Glutamatergic neuron (in vitro differentiated cells): ENCODE results near the gene THSD4. TPM values are rescaled to one million over a fixed set of nuclear protein-coding genes. Genes with fewer than 3 reads are reported as not detected.

Source experiments
- DNase-seq: peaks from one replicate; pipeline ENCODE4 v3.0.0; 2022
- H3K27ac Mint-ChIP-seq: one replicate; pipeline ENCODE4 v1.8.0; 2020; ENCODE audit warnings: mild to moderate bottlenecking, mixed read lengths, inconsistent platforms; ENCODE audit not compliant: unreplicated experiment
- H3K27me3 Mint-ChIP-seq: one replicate; pipeline ENCODE4 v1.8.0; 2020; ENCODE audit warnings: mild to moderate bottlenecking, moderate library complexity, mixed read lengths, inconsistent platforms; ENCODE audit not compliant: unreplicated experiment
- H3K36me3 Mint-ChIP-seq: one replicate; pipeline ENCODE4 v1.8.0; 2020; ENCODE audit warnings: mild to moderate bottlenecking, mixed read lengths, inconsistent platforms; ENCODE audit not compliant: unreplicated experiment
- H3K4me1 Mint-ChIP-seq: one replicate; pipeline ENCODE4 v1.8.0; 2020; ENCODE audit warnings: mild to moderate bottlenecking, low read depth, mixed read lengths, inconsistent platforms; ENCODE audit not compliant: unreplicated experiment
- H3K4me3 Mint-ChIP-seq: one replicate; pipeline ENCODE4 v1.8.0; 2020; ENCODE audit warnings: mild to moderate bottlenecking, mixed read lengths, inconsistent platforms; ENCODE audit not compliant: unreplicated experiment
- H3K9me3 Mint-ChIP-seq: one replicate; pipeline ENCODE4 v1.8.0; 2020; ENCODE audit warnings: mild to moderate bottlenecking, moderate library complexity, mixed read lengths, inconsistent platforms; ENCODE audit not compliant: unreplicated experiment
- CTCF ChIP-seq: fragments of 200-600 bp; sonication (generic); IDR thresholded peaks from one replicate; pipeline ENCODE4 v1.5.0; 2021; ENCODE audit not compliant: partially characterized antibody, unreplicated experiment
- total RNA-seq: library from RNA; stranded (reverse); fragmentation: NEBNext Ultra II Directional; extraction: Animal tissue kit (Norgen Biotek cat#: 25700); gene quantifications from one replicate; pipeline ENCODE4 v1.2.1, GENCODE V29; 2021; ENCODE audit not compliant: unreplicated experiment

Gene THSD4
- total RNA-seq, 1 donor from 2014 or later = 12.3 TPM

- Mint-ChIP-seq H3K36me3 (no peaks in the 10 kb centered on the region), H3K27ac (no peak overlapping the region), H3K27me3 (peaks cover 1% of the 10 kb centered on the region), H3K9me3 (no peaks in the 10 kb centered on the region), H3K4me1 (peaks cover under 1% of the 10 kb centered on the region), H3K4me3 (no peak overlapping the region)
- no peak for DNase-seq
- no peak for TF ChIP-seq CTCF
Measured at GRCh38 chr15:71449363-71449762, 334.1 kb downstream of the THSD4 start.

GRCh38 chr15:71449956-71450355 is 334.7 kb downstream of the THSD4 start:
- Mint-ChIP-seq H3K4me1 (peaks cover 5% of the 10 kb centered on the region), H3K9me3 (no peaks in the 10 kb centered on the region), H3K36me3 (no peaks in the 10 kb centered on the region), H3K4me3 (no peak overlapping the region), H3K27ac (no peak overlapping the region), H3K27me3 (peaks cover 1% of the 10 kb centered on the region)
- DNase-seq = no peak
- TF ChIP-seq CTCF = no peak

- no peak for TF ChIP-seq CTCF
- Mint-ChIP-seq H3K4me3 (no peak overlapping the region), H3K27me3 (peaks cover 1% of the 10 kb centered on the region), H3K4me1 (peaks cover 11% of the 10 kb centered on the region), H3K36me3 (no peaks in the 10 kb centered on the region), H3K27ac (no peak overlapping the region), H3K9me3 (no peaks in the 10 kb centered on the region)
- DNase-seq = no peak
Measured at GRCh38 chr15:71451130-71451529, 335.9 kb downstream of the THSD4 start.

- Mint-ChIP-seq H3K27me3 (peaks cover 1% of the 10 kb centered on the region), H3K27ac (no peak overlapping the region), H3K9me3 (no peaks in the 10 kb centered on the region), H3K4me1 (peaks cover 11% of the 10 kb centered on the region), H3K36me3 (no peaks in the 10 kb centered on the region), H3K4me3 (no peak overlapping the region)
- DNase-seq = no peak
- no peak for TF ChIP-seq CTCF
Measured at GRCh38 chr15:71452893-71453292, 337.6 kb downstream of the THSD4 start.

GRCh38 chr15:71454462-71454996 is 339.3 kb downstream of the THSD4 start:
- Mint-ChIP-seq H3K27me3 (peaks cover 1% of the 10 kb centered on the region), H3K4me3 (no peak overlapping the region), H3K4me1 (peaks cover 11% of the 10 kb centered on the region), H3K27ac (no peak overlapping the region), H3K36me3 (no peaks in the 10 kb centered on the region), H3K9me3 (no peaks in the 10 kb centered on the region)
- no peak for DNase-seq
- no peak for TF ChIP-seq CTCF
